AG09319 (cell line): Measurements from ENCODE around the gene IQGAP2.

Experiments used
- DNase-seq: peaks from one replicate; pipeline ENCODE4 v3.0.0-alpha.2; 2010; ENCODE audit warnings: low read depth; ENCODE audit errors: extremely low read depth
- TF ChIP-seq, protein P1 (sequence below): IDR thresholded peaks from 2 replicates; pipeline ENCODE4 v1.5.1; 2011; ENCODE audit warnings: low read depth, mild to moderate bottlenecking, inconsistent platforms, low read length, moderate library complexity

Gene IQGAP2

DNA sequence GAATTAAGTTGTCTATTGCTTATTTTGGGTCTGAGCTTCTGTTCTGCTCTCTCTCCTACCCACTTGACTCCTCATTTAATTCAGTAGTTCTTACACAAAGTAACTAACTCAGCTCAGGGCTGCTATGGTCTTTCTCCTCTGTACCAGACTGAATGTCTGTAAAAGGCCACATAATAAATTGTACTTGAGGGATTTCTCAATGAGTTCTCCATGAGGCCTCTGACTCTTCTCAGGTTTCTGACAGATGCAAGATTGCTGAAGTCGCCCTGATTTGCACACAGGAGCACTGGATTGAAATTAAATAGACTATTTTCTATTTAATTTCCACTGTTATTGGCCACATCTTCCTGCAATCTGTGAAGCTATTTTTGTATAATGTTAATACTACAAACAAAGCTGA is 2.9 kb downstream of the IQGAP2 start:
- TF ChIP-seq, protein P1, sequence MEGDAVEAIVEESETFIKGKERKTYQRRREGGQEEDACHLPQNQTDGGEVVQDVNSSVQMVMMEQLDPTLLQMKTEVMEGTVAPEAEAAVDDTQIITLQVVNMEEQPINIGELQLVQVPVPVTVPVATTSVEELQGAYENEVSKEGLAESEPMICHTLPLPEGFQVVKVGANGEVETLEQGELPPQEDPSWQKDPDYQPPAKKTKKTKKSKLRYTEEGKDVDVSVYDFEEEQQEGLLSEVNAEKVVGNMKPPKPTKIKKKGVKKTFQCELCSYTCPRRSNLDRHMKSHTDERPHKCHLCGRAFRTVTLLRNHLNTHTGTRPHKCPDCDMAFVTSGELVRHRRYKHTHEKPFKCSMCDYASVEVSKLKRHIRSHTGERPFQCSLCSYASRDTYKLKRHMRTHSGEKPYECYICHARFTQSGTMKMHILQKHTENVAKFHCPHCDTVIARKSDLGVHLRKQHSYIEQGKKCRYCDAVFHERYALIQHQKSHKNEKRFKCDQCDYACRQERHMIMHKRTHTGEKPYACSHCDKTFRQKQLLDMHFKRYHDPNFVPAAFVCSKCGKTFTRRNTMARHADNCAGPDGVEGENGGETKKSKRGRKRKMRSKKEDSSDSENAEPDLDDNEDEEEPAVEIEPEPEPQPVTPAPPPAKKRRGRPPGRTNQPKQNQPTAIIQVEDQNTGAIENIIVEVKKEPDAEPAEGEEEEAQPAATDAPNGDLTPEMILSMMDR: no peak
- DNase-seq: no peak

DNA sequence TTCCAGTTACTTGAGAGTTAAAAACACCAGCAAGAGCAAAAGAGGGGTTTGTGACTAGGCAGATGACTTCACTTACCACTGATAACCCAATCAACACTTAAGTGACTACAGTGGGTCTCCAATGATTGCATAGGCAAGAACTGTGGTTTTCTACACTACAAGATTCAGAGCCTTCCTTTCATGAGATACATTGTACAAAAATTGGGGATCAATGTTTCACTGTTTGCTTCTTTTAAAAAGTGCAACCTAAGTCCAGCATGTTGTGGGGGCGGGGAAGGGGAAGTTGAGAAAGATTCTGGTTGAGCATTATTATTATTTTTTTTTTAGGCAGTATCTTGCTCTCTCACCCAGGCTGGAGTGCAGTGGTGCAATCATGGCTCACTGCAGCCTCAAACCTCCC is 3.6 kb downstream of the IQGAP2 start:
- DNase-seq: no peak
- TF ChIP-seq, protein P1: no peak

DNA sequence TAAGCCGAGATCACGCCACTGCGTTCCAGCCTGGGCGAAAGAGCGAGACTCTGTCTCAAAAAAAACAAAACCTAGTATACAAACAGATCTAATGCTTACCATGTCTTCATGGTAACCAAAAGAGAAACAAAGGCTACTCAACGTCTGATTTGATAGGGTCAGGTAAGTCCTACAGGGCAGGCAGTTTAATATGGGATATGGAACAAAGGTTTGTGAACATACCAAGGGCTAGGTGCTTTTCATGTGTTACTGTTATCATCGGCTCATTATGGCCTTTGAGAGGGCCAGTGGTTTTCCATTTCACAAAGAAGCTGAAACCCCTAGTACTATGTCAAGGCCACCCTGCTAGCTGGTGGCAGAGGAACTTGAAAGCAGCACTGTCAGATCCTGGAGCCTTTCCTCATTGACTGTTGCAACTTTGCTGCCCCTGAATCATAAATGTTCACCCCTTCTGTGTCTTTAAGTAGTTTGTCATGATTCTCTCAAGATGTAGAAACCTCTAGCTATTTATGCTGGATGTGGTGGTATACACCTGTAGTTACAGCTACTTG is 5.1 kb downstream of the IQGAP2 start:
- DNase-seq: no peak
- TF ChIP-seq, protein P1: no peak

DNA sequence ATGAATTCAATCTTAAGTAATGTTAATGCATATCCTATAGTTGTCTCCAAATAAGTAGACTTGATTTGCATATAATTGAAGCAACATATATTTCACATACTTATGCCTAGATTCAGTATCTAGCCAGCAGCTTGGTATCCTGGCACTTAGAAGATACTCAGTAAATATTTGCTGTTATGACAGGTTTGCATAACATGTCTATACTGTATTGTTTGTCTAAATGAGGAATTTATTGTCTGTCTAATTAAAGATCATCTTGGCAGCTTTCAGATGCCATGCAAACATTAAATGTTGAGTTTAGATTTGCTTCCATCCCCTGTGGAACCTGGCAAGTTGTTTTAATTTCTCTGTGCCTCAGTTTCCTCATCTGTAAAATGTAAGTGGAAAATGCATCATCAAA is 9.4 kb downstream of the IQGAP2 start:
- TF ChIP-seq, protein P1: no peak
- no peak for DNase-seq

DNA sequence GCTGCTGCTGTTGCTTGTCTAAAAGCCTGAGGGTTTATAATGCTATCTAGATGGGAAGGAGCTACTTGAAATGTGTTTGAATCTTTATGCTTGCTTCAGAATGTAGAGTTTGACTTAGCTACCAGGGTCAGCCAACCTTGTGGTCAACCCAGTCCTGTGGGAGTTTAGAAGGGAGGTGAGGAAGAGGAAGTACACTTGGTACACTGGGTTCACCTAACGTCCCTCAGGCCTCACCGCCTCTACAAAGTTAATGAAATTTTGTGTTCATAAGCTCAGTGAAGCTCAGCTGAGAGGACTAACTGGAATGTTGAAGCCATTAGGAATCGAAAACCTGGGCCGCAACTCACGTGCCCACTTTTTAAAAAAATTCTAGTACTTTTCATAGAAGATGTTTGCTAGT is 10.7 kb downstream of the IQGAP2 start:
- TF ChIP-seq, protein P1: no peak
- DNase-seq: no peak

DNA sequence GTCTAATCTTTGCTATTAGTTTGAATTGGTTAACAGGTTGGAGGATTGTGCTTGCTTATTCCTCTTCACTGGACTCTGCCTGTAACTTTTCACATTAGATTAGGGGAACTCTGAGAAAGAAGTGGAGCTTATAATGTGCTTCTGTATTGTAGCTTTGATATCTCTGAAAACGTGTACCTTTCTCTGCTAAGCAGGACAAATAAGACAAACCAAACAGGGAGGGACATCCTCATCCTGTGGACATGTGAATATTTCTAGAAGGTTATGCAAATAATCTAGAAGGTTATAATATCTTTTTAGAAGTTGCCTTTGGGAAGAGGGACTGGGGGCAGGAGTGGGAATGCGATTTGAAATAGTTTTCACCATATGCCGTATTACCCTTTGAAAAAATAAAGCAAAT is 11.7 kb downstream of the IQGAP2 start:
- TF ChIP-seq, protein P1: no peak

DNA sequence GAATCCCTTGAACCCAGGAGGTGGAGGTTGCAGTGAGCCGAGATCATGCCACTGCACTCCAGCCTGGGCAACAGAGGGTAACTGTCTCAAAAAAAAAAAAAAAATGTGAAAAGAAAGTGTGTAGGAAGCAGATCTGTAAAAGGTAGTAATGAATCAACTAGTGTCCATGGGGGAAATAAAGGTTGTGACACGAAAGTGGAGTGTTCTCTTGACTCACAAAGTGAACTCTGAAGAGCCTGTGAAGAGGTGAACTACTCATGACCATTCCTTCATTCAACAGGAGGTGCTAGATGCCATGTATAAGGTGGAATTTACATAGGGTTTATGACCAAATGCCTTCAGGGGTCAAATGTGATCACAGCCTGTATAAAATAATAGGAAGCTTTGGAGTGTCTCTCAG is 12.8 kb downstream of the IQGAP2 start:
- TF ChIP-seq, protein P1: no peak
- DNase-seq: no peak

More for the DNA sequence above, 11.7 kb downstream of the IQGAP2 start:
- DNase-seq: no peak
